ENCODE data around the gene TSPO2.

Gene TSPO2

DNA sequence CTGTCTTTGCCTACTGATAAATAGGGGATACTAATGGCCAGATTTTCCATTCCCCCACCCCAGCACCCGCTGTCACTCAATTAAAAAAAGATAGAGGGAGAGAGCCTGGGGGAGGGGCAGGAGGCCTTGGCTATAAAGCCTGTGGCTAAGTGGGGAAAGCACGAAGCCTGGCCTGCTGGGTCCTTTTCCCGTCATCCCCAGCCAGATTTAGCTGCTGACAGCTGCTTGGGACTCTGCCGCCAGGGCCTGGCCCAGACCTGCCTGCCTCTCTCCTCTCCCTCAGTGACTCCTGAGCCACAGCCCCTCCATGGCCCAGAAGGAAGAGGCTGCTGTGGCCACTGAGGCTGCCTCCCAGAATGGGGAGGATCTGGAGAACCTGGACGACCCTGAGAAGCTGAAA, 10.8 kb downstream of the TSPO2 start, which contains the start of gene APOBEC2:
TSS of gene APOBEC2 (plus strand) at position 162 of the 400 bp plus-strand sequence. CDS start at position 308, 146 bp downstream.
- DNase-seq, result no peak

DNA sequence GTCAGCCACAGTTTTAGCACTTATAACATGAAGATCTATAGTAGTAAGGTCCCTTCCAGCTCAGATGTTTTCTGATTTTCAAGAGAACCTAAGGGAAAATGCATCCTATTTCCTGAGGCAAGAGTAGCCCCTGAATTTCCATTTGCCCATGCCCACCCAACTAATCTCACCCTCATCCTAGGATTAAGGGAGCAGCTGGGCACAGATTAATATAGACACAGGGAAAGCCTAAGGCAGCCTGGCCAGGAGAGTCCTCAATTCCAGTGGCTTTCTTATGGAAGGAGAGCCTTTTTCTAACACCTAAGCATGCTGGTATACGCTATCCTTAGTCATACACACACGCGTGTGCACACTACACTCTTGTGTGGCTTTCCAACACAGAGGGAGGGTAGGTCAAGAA, 12.2 kb downstream of the TSPO2 start:
- DNase-seq, result no peak

DNA sequence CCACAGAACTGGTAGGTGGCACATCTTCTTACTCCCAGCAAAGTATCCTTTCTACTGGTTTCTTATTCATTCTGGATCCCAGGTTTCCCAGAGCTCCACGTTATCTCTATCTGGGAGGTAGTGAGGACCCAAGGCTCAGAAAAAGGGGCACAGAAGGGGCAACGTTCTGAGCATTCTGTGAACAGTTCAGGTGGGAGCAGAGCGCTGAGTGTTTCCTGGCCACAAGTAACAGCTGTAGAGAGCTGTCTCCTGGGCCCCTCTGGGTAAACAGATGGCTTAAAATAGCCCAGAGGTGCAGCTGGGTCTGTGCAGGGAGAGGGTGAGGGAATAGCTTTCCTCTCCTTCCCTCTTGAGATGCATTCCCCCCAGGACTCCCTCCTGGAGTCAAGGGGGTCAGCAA, 12.9 kb downstream of the TSPO2 start:
- DNase-seq, result no peak

DNA sequence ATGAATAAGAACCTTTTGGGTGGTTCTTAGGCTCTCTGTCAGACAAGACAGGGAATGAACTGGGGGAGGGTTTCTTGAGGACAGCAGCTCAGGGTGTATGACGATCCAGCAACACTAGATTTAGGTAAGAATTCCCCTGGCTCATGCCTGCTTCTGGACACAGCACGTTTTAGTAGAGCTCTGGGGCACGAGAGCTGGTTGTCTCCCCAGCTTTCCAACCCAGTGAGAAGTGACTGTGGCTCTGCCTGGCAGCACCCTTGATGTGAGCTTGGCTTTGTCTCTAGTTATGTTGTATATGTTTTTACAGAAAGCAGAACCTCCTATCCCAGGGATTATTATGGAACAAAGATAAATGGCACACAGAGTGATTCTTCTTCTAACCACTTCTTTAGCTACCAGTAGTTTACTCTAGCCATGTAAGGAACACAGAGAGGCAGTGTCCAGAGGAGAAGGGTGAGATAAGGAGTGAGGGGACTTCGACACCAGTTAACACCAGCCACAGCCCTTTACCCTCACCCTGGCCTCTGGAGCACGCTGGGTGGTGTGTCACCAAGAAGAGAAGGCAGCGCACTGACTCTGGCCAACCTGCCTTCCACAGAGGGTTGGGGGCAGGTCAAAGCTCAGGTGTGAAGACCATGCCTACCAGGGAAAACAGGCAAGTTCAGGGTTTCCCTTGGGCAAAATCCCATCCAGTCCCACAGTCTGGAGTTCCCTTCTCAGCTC, 14.7 kb downstream of the TSPO2 start:
- no peak for DNase-seq

DNA sequence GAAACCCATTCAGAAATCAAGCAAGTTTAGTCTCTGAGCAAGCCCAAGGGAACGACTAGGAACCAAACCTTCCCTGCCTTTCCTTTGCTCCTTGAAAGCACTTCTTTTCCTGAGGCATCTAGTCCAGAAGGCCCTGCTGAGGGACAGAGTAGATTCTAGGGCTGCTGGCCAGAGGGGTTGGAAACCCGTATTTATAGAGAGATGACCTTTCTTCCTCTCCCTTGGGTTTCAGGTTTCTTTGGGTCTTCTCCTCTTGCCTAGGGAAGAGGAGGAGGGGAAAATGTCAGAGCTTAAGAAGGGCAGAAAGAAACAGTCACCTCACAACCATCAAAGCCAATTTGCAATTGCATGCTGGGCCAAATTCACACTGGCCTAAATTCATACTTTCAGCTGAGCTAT, 16.5 kb downstream of the TSPO2 start:
- no peak for DNase-seq

DNA sequence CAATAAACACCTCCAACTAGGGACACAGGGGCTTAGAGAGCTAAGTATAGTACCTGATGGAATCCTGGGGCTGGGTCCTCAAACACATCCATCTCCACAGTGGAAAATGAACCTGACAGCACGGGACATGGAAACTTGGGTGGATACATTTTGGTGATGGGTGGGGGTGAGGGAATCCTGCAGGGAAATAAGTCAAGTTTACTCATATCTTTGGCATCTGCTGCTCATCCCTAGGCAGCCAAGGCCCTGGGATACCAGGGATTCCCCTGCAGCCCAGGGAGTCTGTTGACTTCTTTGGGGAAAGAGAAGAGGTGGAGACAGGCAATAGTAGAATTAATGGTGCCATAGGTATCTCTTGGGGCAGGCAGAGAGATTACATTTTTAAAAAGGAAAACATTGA, 17.3 kb downstream of the TSPO2 start:
- DNase-seq, result no peak

DNA sequence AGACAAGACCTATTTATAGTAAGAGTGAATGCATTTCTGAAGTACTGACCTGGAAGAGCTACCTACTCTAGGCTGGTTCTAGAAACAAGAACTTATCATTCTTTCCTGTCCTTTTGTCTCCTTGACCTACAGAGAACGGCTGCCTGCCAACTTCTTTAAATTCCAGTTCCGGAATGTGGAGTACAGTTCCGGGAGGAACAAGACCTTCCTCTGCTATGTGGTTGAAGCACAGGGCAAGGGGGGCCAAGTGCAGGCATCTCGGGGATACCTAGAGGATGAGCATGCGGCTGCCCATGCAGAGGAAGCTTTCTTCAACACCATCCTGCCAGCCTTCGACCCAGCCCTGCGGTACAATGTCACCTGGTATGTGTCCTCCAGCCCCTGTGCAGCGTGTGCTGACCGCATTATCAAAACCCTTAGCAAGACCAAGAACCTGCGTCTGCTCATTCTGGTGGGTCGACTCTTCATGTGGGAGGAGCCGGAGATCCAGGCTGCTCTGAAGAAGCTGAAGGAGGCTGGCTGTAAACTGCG, 19.0 kb downstream of the TSPO2 start:
- no peak for DNase-seq

DNA sequence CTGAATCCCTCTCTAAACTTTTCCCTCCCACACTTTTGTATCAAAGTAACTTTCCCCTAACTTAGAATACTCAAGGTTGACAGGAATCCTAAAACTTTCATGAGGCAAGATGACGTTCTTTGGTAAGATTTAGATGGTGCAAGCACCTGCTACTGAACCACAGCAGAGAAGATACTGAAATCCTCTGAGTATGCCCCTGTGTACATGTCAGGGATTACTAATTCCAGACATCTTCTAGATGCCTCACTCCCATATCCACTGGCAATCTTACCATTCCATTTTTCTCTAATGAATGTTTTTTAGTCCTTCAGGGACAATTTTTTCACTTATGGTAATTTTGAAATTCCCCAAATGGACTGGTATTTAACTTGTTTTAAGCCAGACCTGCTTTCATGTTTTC, 19.8 kb downstream of the TSPO2 start:
- DNase-seq, result no peak

DNA sequence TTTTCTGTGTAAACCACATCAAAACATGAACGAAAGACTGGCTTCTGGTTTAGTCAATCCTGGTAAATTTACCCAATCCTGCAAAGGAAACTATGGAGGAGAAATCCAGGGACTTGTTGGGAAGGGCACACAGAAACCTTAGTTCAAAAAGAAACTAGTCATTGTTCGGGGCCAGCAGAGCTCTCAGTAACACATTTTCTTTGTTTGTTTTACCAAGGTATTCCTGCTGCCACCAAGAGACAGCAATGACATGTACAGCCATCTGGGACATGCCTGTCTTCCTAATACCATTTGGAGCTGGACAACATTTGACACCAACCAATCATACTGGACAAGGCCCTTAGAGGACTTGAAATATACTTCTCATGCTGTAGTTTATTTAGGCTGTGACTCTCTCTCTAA, 21.6 kb downstream of the TSPO2 start:
- DNase-seq, result no peak

DNA sequence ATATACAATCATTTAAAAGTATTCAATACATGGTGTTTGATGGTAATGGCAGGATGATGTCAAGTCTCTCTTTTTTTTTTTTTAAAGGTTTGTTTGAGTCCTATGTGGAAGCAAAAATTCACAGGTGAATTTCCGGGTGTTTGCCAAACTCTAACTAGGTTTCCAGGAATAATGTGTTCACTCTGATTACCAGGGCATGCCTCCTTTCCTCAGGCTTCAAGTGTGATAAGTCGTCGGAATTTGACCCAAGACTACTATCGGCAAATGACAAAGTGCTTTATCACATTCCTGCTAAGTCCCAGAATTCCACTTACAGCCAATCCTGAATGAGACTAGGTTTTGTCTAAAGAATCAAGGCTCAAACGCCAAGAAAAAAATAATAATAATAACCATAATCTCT, 22.6 kb downstream of the TSPO2 start:
- DNase-seq, result no peak

DNA sequence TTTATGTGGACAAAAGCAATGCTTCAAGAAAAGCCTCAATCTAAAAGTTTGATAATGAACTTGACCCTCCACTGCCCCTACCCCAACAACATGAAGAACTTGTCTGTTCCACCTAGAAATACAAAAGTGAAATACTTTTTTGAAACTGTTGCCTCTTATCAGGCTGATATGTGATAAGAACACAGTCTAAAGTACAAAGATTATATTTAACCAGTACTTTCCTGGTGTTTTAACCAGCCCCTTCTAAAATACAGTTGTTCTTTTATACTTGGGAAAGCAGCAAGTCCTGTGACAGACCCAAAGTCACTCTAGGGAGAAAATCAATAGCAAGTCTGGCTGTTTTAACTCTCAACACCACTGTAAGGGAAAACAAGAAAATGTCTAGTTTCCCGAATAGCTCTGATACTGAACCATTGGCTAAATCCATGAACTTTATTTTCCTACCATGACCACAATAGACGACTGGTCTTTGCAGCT, 23.3 kb downstream of the TSPO2 start:
- no peak for DNase-seq

DNA sequence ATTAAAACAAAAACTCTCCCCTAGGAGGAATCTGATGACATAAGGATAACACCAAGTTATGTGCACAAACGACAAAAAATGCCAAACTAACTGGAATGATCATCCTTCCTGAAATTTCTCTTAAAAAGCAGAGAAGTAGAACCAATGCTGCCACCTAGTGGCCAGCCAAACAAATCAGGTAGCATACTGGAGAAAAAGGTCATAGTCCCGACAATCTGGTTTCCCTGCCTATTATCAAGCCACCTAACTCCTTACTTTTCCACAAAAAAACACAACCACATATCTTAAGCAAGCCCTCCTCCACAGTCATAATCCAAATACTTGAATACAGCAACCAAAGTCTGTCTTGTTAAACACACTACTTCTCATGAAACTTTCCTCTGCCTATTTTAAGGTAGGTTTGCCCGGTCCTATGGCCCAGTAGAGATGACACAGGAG, 24.6 kb downstream of the TSPO2 start:
- DNase-seq, result no peak

DNA sequence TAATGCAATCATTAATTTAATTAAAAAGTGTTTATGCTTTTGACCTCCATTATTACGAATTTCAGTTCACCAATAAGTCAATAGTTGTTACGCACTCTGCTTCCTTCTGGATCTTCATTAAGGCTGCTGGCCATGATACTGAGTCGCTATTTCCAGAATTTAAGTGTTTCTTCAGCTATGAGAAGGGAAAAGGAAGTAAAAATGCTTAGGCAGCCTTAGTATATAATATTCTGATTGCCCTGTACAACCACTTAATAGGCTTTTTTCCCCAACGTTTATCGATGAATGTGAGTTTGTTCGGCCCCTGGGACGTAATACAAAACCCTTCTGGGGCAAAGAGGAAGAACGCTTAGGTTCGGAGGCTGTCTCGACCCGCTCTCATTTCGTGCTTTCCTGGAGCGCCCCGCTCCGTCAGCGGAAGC, 29.2 kb downstream of the TSPO2 start:
- peak; percentile 65 for DNase-seq

DNA sequence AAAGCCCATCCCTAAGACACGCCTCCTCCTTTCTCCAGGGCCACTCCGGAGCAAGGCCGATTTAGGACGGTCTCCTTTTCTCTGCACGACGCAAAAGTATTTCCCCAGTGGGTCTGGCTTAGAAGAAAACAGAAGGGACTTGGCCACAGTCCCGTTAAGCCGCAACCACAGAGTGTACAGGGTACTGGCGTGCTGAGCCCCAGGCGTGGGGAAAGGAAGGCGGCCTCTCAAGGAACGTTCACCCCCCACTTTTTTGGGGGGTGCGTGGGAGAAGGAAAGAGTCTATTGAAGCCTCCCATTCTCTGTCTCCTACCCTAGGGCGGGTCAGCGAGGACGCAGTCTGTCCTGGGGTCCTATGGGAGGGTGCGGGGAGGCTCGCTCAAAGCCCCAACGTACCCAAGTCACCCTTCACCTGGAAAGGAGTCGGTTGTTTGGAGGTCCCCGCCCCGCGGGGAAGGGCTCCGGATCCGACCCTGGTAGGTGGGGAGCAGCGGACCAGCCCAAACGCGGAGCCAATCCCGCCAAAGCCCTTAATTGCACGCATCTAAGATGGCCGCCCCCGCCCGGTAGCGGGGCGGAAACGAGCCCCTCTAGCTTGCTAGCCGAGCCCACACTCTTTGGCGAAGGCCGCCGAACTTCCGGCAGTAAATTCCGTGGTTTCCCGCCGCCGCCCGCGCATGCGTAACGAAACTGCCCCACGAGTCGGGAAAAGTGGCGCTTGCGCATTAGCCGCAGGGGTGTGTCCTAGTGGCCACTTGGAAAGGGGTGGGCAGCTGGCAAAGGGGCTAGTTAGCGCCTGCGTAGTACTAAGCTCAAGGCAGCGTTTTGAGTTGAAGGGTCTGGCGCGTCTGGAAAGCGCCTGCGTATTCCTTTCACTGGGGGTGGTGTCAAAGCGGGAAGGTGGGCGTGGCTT, 29.9 kb downstream of the TSPO2 start, which contains the start of gene OARD1:
TSS of gene OARD1 (minus strand) at position 434 of the 913 bp plus-strand sequence. CDS start 722 bp downstream, outside the sequence.
- peak; percentile 100 for DNase-seq

DNA sequence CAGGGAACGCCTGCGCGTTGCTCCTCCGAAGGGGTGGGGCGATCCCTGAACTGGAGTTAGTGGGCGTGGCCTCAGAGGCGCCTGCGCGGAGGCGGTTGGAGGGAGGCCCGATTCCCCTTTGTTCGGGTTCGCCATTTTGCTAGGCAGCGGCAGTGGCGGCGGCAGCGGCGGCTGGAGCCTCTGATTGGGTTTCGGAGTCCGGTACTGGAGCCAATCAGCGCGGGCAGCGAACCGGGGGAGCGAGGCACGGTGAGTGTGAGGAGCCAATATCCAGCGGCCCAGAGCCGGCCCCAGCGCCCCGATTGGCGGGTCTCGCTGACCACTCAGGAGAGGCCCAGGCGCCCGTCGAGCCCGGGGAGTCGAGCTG, 30.6 kb downstream of the TSPO2 start, which contains the start of gene NFYA:
TSS of gene NFYA (plus strand) at position 139 of the 367 bp plus-strand sequence. CDS start 6,116 bp downstream, outside the sequence.
- DNase-seq, result peak; percentile 100

DNA sequence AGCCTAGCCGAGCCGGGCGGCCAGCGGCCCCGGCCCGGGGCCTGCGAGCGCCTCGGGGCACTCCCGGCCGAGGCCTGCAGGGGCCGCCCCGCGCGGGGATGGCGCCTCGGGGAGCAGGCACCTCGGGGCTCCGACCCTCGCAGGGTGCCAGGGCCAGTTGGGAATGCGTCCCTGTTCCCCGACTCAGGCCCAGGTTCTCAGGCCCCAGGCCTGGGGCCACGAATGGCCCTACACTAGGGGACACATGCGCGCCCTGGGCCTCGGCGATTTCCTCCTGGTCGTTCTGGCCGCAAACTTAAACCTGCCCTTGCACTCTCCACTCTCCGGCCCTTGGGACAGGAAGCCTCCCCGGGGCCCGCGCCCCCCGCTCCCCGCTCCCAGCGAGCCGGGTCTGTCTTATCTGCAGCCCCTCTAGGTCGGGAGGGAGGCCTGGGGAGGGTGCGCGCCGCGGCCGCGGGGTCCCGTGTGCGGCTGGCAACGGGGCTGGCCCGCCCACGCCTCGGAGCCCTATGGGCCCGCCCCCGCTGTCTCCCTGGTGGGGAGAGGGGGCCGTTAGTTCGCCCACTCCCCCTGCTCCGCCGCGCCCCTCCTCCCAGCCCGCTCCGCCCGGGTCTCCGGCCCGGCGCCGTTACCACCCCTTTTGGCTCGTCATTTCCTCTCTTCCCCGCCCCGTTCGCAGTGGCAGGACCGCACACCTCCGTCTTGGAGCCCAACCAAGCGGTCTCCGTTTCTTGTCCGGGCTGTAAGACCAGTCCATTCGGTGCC, 31.1 kb downstream of the TSPO2 start:
- peak; percentile 81 for DNase-seq

DNA sequence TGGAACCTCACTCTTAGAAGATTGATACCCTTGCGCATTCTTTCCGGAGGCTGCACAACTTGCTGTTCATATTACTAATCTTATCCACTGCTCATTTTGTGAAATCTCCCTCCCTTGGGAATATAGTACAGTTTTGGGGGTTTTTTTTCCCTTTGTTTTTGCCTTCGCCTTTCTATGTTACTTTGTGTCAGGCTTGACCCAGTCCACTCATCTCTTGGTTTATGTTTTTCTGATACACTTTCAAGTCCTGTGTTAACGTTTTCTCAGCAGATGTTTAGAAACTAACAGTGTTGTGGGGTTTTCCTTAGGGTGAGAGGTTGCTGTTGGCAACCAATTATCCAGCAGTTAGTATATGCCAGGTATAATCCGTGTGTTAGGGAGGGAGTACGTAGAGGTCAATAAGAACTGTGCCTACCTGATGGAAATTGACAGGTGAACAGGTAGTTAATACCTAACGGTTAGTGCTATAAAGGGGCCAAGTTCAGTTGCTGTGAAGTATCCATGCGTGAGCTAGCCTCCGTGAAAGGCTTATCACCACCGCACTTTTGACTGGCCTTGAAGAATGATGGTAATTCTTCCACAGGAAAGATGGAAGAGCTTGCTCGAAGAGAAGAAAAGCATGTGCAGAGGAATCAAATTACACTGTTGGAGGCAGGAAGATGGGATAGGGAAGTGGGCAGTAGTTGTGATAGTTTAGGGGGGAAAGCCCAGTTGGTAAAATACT, 31.9 kb downstream of the TSPO2 start:
- no peak for DNase-seq

DNA sequence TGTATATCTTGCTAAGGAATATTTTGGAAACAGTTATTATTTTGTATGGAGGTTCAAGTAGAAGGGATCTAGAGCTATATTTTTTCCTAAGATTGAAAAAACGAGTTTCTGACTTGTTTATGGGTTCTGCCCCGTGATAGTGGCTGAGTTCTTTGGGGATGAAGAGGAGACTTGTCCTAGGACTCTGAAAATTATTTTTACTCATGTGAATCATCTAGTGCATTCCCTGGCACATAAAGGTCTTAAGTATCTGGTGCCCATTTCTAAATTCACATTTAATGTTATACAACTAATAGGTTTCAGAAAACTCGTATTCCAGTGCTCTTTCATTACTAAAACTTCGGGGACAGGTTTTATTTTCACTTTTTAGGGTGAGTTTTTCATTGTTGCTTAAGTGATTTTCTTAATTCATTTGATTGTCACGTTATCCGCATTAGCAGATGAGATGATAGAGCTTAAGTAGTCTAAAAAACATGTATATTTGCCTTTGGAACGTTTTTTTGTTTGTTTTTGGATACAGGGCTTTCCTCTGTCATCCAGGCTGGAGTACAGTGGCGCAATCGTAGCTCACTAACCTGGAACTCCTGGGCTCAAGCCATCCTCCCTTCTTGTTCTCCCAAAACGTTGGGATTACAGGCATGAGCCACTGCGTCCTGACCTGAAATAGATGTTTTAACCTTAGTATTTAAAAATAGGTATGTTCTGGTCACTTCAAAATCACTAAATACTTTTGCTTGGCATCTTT, 32.6 kb downstream of the TSPO2 start:
- DNase-seq, result no peak

DNA sequence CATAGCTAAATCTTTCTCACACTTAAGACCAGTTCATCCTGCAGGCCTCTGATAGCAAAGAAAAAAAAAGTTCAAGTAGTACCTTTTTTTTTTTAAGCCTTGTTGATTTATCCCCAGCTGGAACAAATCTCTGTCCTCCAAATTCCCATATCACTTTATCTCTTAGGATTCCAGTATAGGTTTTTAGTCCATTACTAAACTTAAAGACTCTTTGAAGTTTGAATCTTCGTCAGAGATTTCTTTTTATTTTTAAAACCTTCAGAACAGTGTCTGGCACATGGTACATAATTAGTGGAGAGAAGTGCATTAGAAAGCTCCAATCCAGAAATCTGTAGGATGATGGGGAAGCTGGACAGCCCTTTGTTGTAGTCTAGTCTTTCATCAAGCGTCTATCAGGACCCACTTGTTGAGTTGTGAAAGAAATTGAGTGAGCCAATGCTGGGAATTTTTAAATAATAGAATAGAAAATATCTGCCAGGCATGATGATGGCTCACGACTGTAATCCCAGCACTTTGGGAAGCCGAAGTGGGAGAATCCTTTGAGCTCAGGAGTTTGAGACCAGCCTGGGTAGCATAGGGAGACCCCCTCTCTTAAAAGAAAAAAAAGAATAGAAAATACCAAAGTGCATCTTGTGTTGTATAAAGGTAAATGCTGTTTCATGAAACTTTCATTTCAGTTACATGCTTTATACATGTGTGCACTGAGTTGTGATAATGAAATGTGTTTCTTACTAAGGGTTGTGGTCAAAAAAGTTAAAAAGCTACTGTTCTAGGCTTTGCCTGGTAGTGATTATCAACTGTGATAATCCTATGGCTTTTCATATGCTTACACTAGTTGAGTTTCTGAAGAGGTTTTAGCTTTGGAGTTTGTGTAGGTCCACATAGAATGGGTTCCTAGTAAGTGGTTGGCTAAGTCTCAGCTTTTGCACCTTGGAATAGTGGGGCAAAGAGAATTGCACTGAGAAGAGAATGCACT, 33.7 kb downstream of the TSPO2 start:
- no peak for DNase-seq

DNA sequence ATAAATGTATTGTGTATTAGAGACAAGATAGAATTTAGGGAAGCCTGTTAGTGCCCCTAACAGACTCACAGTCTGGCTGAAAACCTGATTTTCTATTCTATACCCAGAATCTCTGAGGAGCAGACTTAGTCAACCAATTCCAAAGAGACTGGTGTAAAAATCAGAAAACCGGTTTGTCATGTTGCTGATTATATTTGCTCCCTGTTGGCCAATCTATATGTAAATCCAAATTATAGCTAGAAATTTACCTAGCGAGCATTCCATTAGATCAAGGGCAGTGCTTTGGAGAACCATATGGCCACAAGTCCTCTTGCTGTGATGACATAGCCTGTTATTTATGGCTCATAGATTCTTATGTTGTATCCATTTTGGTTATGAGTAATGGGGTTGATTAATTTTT, 35.3 kb downstream of the TSPO2 start:
- no peak for DNase-seq

Data from NCI-H510A (cell line).